Epithelial cell of proximal tubule (primary cell): Measurements from ENCODE around the gene ADORA1. TPM values are rescaled to one million over a fixed set of nuclear protein-coding genes. Genes with fewer than 3 reads are reported as not detected.

Source experiments
- DNase-seq: peaks from one replicate; pipeline ENCODE4 v3.0.0-alpha.2; 2011; ENCODE audit warnings: low read depth
- H3K4me3 ChIP-seq: 2 replicates; pipeline ENCODE4 v1.5.1; 2011; ENCODE audit warnings: low read depth, mild to moderate bottlenecking, low read length
- total RNA-seq: library from RNA; depleted of rRNA; stranded (reverse); fragments of >200 nt; gene quantifications from 2 replicates; pipeline ENCODE4 v1.2.3, GENCODE V29; 2015
- TF ChIP-seq, protein P1 (sequence below): conservative IDR thresholded peaks from 2 replicates; pipeline ENCODE4 v1.5.1; 2012; ENCODE audit warnings: low read depth, mild to moderate bottlenecking, low read length

The ADORA1 gene
- total RNA-seq, 1 donor from 2014 or later = 3.7 TPM

DNA sequence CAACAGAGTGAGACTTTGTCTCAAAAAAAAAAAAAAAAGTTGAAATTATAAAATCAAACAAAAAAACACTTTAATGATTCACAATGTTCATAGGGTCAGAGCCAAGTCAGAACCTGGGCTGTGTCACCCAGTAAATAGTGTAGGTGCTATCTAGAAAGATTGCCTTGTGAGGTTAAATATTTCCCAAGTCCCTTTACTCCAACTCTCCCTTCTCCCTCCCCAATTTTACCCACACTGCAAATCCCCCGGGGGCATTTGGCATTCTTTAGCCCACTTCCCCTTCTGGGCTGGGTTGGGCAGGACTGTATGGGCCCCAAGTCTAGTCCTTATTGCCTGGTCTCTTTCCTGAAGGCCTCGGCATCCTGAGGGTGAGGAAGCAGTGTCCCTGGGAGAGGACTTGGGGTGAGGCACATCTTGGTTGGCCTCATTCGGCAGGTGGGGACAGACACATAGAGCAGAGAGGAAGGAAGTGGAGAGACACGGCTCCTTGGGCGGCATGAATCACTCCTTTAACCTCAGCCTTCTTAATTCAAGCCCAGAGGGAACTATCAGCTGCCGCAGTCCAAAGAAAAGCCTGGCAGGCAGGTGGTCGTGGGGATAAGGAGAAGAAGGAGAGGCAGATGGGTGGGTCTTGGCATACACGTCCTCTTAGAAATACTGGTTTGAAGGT, 8.2 kb downstream of the ADORA1 start:
- H3K4me3 ChIP-seq = no peak overlapping the region
- DNase-seq = no peak
- TF ChIP-seq, protein P1, sequence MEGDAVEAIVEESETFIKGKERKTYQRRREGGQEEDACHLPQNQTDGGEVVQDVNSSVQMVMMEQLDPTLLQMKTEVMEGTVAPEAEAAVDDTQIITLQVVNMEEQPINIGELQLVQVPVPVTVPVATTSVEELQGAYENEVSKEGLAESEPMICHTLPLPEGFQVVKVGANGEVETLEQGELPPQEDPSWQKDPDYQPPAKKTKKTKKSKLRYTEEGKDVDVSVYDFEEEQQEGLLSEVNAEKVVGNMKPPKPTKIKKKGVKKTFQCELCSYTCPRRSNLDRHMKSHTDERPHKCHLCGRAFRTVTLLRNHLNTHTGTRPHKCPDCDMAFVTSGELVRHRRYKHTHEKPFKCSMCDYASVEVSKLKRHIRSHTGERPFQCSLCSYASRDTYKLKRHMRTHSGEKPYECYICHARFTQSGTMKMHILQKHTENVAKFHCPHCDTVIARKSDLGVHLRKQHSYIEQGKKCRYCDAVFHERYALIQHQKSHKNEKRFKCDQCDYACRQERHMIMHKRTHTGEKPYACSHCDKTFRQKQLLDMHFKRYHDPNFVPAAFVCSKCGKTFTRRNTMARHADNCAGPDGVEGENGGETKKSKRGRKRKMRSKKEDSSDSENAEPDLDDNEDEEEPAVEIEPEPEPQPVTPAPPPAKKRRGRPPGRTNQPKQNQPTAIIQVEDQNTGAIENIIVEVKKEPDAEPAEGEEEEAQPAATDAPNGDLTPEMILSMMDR = no peak

DNA sequence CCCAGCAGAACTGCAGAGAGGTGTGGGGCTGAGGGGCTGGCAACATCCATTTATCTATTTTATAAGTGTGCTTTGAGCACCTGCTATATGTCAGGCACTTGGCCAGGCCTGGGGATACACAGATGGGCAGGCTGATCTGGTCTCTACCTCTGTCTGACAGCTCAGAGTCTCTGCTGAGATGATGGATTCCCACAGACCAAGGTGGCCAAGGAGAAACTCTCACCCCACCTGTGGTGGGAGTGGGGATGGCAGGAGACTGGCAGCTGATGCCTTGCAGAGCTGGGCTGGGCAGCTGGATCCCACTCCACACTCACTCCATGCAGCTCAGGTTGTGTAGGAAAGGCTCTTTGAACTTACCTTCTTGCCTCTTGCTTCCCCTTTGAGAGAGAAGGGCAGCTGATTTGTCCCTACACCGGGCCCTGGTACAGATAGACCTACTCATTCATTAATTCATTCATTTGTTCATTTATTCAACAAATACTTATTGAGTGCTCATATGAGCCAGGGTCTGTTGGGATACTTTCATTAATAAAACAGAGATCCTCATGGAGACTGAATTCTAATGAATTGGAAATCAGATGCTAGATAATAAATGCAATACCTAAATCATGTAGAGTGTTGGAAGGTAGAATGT, 9.0 kb downstream of the ADORA1 start:
- DNase-seq = no peak
- no peak overlapping the region for H3K4me3 ChIP-seq
- TF ChIP-seq, protein P1 = peak; percentile 36

DNA sequence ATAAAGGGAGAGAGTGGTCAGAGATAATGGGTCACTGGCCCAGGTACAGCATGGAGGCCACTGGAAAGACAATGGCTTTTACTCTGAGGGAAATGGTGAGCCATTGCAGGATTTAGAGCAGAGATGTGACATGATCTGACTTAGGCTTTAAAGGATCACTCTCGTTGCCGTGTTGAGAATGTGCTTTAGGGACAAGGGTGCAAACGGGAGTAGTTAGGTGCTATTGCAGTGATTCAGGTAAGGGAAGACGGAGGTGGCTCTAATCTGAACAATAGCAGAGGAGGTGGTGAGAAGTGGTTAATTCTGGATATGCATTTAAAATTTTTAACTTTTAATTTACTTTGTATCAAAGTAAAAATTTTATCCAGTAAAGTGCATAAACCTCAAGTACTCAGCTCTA, 9.8 kb downstream of the ADORA1 start:
- TF ChIP-seq, protein P1 = no peak
- H3K4me3 ChIP-seq = no peak overlapping the region
- DNase-seq = no peak

DNA sequence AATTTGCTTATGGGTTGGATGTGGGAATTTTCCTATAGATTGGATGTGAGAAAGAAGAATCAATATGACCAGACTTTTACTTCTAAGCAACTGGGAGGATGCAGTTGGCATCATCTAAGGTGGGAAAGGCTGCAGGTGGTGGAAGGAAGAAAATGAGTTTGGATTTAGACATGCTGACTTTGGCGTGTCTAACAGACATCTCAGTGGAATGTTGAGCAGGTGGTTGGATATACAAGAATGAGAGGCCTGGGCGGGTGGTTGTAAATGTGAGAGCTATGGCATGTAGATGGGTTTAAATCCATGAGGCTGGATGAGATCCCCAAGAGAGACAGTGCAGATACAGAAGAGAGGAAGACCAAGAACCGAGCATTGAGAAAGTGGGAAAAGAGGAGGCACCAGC, 10.5 kb downstream of the ADORA1 start:
- DNase-seq = no peak
- TF ChIP-seq, protein P1 = no peak
- H3K4me3 ChIP-seq = no peak overlapping the region

DNA sequence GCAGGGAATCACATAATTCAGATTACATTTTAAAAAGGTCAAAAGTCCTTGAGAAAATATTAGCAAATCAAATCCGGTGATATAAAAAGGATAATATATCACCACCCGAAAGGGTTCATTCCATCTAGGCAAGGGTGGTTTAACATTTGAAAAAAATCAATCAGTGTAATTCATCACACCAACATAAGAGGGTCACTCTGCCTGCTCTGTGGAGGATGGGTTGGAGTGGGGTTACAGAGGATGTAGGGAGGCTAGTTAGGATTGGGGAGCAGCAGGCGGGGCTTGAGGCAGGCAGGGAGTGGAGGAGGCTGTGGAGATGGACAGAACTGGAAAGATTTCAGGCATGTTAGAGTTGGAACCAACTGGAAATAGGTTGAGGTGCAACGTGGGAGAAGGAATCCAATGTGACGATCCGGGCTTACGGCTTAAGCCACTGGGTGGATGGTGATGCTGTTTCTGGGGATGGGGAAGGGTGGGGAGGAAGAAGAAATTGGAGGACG, 12.5 kb downstream of the ADORA1 start:
- no peak for DNase-seq
- TF ChIP-seq, protein P1 = no peak
- no peak overlapping the region for H3K4me3 ChIP-seq

DNA sequence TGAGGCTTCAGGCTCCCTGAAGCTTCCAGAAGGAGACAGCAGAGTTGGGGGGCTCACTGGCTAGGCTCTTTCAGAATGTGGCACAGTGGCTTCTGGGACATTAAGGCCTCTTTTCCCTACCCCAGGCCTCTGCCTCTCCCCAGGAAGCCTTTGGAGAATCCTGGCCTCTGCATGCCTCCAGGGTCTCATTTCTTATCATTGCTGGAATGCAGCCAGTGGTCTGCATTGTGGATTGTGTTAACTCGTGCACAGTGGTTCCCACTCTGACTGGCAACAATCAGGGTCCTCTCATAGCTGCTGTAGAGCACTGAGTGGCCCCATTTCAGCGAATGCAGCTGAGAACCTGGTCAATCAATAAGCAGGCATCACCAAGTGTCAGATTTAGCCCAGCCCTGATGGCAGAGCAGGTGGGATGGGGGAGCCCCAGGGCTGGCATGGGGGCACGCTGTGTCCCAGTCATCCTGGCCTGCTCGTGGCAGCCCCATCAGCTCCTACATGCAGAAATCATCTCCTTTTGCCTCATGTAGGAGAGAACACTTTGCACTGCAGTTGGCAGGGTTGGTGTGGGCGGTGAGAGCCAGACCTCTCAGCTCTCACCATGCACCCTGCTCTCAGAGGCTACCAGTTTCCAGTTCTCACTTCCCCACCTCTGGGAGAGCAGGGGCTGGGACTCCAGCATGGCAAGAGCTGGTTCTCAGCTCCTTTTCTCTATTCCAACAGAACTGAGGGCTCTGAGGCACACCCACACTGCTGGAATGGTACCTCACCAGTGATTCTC, 13.4 kb downstream of the ADORA1 start:
- TF ChIP-seq, protein P1 = no peak
- no peak overlapping the region for H3K4me3 ChIP-seq
- DNase-seq = no peak
